GM21447 (cell line): ENCODE data around the gene MYOZ2.
"Not testable (repeated sequence)": the region's sequence is repeated elsewhere in the genome, so short reads cannot be mapped to it uniquely, and the experiment has no call there.

ENCODE experiments used
- ATAC-seq: cut with Tn5 transposase; IDR thresholded peaks from one replicate; pipeline ENCODE4 v1.9.1; 2021; ENCODE audit not compliant: unreplicated experiment

MYOZ2 gene

DNA sequence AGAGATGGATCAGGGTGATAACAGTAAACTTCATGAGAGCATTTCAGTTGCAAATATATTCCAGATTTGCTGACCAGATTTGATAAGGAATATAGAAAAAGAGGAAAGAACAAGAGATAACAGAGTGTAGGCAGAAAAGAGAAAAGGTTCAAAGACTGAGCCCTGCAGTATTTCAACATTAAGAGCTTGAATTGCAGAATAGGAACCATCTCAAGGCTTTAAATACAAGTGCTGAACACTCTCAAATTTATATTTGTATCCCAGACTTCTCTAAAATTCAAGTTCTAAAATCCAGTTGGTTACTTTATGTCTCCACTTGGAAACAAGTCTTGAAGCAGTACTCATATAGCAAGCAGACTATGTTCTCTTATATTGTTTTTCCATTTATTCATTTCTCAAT is 9.7 kb upstream of the MYOZ2 start:
- ATAC-seq, result no peak

GRCh38 chr4:119128148-119128547 is 7.5 kb upstream of the MYOZ2 start:
- ATAC-seq, result no peak

- no peak for ATAC-seq
Measured at GRCh38 chr4:119130365-119131065, 5.1 kb upstream of the MYOZ2 start.

DNA sequence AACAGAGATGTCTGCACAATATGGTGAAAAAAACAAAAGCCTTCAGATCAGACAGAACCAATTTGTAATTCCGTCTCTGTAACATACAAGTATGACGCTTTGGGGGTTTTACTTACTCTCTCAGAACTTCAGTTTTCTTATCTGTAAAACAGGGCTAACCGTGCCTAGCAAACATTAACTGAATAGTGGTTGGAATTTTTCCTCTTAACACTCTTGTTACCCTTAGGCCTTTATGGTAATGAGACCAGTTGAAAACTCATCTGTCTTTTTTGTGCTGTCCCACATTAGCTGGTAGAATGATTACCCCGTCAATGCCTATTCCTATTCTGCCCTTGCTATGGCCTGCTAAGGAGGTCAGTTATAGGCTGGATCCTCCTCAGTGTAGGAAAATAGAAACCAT is 4.5 kb upstream of the MYOZ2 start:
- ATAC-seq, result no peak

DNA sequence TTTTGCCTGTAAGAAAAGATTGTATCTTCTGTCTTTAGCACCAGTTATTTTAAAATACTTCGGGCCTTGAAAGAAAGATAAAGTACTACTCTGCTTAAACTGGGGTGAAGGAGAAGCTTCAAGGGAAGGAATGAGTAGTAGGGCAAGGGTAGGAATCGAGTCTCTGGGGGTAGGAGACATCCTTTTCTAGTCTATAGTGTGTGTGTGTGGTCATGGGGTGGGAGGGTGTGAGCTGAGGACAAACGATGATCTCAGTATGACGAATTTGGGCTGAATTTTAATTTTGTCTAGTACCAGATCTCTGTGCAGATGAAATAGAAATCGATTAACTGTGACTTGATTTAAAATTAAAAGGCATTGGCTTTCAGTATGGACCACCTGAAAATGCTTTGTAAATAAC is 3.3 kb upstream of the MYOZ2 start:
- ATAC-seq, result no peak

DNA sequence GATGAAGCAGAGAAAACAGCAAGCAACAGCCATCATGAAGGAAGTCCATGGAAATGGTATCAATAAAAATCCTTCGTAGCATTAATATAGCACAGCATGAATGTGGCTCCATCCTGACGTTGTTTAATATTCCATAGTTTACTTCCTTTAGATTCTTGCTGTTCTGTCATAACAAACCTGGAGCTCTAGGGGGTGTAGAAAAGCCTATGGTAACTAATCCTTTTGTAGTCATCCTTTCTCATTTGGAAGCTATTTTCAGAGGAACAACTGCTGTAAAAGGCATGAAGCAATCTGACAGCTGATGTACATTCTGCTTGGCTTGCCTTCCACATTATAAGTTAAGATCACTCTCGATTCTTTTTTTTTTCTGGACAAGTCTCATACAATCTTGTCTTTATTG is 914 bp downstream of the MYOZ2 start:
- ATAC-seq, result no peak

DNA sequence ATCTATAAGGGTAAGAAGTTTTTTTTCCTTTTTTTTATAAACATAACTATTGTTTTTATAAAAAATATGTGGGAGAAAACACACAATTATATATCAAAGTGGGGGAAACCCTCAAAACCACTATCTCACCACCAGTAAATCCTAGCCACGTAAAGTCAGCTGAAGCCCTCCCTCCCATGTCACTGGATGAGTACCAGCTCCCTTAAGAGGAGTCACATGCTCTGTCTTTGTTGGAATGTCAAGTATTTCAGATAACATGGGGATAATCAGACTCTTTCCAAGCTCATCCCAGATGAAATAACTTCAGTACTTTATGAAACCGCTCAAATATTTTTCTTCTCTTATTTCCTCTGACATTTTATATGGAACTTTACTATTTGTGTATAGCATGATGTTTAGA is 2.4 kb downstream of the MYOZ2 start:
- no peak for ATAC-seq

DNA sequence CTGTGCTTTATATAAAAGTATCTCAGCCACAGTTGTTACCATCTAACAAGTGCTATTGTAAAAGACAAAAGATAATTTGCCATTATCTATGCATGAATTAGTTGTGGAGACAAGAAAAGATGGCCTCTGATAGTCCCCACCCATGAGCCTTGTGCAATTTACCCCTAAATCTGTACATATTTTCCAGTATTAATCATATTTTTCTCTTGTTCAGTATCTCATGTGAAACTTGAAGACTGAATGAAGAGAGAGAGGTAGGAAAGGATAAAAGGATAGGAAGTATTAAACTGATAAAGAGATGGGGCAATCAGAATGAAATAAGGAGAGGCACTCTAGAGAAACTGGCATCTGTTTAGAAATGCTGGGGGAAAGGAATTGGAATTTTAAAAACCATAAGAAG is 3.7 kb downstream of the MYOZ2 start:
- ATAC-seq, result no peak

DNA sequence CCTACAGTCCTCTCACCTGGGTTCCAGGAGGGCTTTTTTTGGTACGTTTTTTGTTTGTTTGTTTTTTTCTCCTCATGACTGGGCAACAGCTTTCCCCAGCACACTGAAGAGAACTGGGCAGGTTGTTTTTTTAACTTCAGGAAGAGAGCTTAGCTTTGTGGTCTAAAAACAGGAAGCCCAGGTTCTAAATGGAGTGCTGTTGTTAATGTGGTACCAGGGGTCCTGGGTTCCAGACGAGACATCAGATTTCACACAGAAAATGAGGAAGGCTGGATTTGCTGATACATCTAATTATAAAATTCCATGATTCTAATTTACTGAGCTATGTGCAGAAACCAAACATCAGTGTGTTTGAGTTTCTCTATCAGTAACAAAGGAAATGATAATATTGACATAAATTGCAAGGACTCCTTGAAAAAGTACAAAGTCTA is 4.2 kb downstream of the MYOZ2 start:
- ATAC-seq, result no peak

- ATAC-seq, result not testable (repeated sequence)
Measured at GRCh38 chr4:119141283-119141682, 5.7 kb downstream of the MYOZ2 start.

DNA sequence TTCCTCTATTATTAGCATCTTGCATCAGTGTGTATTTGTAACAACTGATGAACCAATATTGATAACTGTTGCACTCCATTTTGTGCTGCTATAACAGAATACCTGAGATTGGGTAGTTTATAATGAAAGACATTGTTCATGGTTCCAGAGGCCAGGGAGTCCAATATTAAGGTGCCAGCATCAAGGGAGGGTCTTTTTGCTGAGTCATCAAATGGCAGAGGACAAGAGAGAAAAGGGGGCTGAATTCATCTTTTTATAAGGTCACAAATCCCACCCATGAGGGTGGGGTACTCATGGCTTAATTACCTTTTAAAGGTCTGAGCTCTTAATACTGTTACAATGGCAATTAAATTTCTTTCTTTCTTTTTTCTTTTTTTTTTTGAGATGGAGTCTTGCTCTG is 7.2 kb downstream of the MYOZ2 start:
- no peak for ATAC-seq

- not testable (repeated sequence) for ATAC-seq
Measured at GRCh38 chr4:119143341-119143740, 7.7 kb downstream of the MYOZ2 start.

DNA sequence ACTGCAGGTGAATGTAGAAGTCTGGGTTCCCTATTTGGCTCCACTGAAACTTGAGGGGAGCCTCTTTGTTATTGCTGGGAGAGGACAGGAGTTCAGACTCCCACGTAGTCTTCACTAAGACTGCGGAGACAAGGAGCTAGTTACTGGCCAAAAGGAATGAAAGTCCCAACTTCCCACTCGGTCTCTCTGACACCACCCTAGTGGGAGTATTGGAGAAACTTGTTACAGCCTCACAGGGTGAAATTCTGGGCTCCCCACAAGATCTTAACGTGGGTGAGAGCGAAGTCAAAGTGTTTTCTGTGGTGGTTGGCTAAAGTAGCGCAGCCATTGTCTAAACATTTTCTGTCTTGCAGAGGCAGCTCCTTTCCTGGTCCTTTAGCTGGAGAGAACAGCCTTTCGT is 13.5 kb downstream of the MYOZ2 start:
- ATAC-seq, result no peak

GRCh38 chr4:119151161-119151560 is 15.5 kb downstream of the MYOZ2 start:
- no peak for ATAC-seq

DNA sequence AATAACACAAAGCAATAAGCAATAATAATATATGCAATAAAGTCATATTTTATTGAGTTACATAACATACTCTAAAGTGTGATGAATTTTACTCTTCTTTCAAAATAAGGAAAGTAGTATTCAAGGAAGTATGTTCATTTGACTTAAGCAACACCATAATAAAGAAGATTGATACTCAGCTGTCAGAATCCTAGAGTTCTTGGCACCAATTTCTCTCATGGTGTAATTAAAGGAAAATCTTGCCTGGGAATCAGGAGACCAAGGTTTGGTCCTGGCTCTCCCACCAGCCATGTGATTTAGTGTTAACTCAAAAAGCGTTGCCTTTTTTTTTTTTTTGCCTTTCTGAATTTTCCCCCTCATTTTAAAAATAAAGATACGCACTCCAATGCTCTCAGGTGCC is 17.1 kb downstream of the MYOZ2 start:
- no peak for ATAC-seq

DNA sequence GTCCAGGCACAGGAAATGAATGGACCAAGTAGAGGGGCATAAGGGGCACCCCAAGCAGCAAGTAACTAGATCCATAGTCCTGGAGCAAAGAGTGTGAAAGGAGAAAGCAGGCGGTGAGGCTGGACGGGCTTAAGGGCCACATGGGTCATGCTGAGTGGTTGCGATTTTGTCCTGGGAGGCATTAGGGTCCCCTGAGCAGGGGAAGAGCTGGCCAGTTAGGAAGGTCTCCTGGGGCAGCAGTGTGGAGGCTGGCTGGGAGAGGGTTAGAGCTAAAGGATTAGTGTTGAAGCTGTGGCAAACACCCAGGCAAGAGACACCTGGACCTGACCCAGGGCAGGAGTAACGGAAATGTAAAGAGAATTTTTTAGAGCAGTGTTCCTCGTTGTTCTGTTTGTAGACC is 26.5 kb downstream of the MYOZ2 start:
- ATAC-seq, result no peak

DNA sequence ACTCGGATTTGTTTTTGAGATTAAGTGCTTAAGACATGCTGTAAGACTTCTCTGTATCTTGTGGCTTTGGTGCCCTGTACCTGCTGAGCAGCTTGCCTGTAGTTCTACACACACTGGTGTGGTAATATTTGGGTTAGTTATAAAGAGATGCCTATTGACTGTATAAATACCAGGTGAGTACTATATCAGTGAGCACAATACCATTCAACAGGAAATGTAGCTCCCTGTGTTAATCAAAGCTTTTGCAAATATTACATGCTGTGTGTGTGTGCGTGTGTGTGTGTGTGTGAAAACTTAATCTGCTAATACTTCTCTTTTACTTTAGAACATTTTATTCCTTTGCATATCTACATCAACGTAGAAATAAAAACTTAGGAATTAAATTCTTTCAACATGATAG is 30.1 kb downstream of the MYOZ2 start:
- no peak for ATAC-seq

GRCh38 chr4:119170195-119170594 is 34.6 kb downstream of the MYOZ2 start:
- no peak for ATAC-seq

DNA sequence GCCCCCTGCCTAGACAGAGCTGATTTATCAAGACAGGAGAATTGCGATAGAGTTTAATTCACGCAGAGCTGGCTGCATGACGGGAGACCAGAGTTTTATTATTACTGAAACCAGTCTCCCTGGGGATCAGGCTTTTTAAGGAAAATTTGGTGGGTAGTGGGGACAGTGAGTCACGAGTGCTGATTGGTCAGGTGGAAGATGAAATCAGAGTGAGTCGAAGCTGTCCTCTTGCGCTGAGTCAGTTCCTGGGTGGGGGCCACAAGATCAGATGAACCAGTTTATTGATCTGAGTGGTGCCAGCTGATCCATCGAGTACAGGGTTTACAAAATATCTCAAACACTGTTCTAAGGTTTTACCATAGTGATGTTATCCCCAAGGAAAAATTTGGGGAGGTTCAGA is 36.6 kb downstream of the MYOZ2 start:
- ATAC-seq, result no peak

DNA sequence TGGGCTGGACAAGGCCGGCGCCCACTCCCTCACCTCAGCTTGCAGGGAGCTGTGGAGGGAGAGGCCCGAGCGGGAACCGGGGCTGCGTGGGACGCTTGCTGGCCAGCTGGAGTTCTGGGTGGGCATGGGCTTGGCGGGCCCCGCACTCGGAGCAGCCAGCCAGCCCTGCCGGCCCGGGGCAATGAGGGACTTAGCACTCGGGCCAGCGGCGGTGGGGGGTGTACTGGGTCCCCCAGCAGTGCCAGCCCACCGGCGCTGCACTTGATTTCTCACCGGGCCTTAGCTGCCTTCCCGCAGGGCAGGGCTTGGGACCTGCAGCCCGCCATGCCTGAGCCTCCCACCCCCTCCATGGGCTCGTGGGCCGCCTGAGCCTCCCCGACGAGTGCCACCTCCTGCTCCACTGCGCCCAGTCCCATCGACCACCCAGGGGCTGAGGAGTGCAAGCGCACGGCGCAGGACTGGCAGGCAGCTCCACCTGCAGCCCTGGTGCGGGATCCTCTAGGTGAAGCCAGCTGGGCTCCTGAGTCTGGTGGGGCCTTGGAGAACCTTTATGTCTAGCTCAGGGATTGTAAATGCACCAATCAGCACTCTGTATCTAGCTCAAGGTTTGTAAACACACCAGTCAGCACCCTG is 38.2 kb downstream of the MYOZ2 start:
- not testable (repeated sequence) for ATAC-seq

DNA sequence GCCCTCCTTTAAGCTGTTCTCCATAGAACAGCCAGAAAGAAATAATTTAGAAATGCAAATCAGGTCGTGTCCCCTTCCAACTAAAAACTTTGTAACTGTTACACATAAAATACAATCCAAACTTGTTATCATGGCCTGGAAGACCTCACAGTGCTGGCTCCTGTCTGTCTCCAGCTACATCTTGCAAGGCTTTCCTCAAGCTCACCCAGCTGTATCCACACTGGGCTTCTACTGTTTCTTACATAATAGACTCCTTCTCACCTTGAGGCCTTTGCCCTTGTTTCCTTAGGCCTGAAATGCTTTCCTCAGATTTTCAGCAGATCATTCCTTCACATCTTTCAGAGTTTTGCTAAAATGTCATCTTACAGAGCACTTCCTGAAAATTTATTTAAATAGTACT is 43.4 kb downstream of the MYOZ2 start:
- no peak for ATAC-seq

DNA sequence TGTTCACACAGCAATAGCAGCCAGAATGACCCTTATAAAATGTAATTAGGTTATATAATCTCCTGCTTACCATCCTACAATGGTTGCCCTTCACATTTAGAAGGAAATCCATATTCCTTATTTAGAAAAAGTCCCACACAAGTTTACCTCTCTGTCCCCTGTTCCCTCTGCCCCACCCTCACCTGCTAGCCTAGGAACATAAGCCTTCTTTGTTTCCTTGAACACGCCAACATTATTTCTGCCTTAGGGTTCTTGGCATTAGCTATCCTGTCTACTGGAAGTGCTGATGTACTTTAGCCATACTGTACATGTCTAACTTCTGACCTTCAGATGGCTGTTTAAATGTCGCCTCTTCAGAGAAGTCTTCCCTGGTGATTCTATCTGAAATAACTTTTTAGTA is 48.5 kb downstream of the MYOZ2 start:
- no peak for ATAC-seq

- no peak for ATAC-seq
Measured at GRCh38 chr4:119189638-119190037, 54.0 kb downstream of the MYOZ2 start.
